Effector memory CD8-positive, alpha-beta T cell (primary cell): ENCODE data around the gene RAB11FIP3.

Source experiments
- ATAC-seq: fragments of 150-1000 bp; cut with Tn5 transposase; replicated peaks from 2 replicates; pipeline ENCODE4 v1.10.0; 2021; ENCODE audit warnings: mild to moderate bottlenecking, moderate library complexity
- DNase-seq, 3 experiments: peaks; one replicate each; pipeline ENCODE4 v3.0.0; 2021
- H3K27ac Mint-ChIP-seq, 2 donors: one replicate each; pipeline ENCODE4 v1.8.0; 2022; ENCODE audit warnings: mild to moderate bottlenecking in 2 of 2, mixed read lengths in 2 of 2, moderate library complexity in 2 of 2
- H3K27me3 Mint-ChIP-seq, 2 donors: one replicate each; pipeline ENCODE4 v1.8.0; 2022; ENCODE audit warnings: mixed read lengths in 2 of 2
- H3K36me3 Mint-ChIP-seq: one replicate; pipeline ENCODE4 v1.8.0; 2022; ENCODE audit warnings: mild to moderate bottlenecking, moderate library complexity, mixed read lengths; ENCODE audit not compliant: insufficient read depth
- H3K4me1 Mint-ChIP-seq, 2 donors: one replicate each; pipeline ENCODE4 v1.8.0; 2022; ENCODE audit warnings: low read depth in 2 of 2, mixed read lengths in 2 of 2
- H3K4me3 Mint-ChIP-seq, 2 donors: one replicate each; pipeline ENCODE4 v1.8.0; 2022; ENCODE audit warnings: mild to moderate bottlenecking in 2 of 2, mixed read lengths in 2 of 2, moderate library complexity in 2 of 2
- H3K9me3 Mint-ChIP-seq, 2 donors: one replicate each; pipeline ENCODE4 v1.8.0; 2022; ENCODE audit warnings: mixed read lengths in 2 of 2

RAB11FIP3 gene

DNA sequence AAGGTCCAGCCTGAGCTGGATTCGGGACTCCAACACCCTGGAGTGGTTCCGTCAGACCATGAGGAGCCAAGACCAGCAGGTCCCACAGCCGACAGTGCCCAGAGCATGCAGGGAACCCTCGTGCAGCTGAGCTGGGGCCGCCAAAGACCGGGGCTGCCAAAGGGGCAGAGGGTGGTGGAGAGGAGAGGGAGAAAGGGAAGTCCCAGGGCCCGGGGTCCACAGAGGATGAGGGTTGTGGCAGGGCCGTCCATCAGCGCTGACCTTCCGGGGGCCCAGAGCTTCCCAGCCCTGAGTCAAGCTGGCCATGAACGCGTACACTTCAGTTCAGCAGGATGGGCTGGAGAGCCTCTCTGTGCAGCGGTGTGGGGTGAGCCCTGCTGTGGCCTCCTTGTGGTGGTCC, 95.4 kb downstream of the RAB11FIP3 start:
- ATAC-seq = no peak
- Mint-ChIP-seq H3K4me3 (no peak overlapping the region), H3K36me3 (peaks cover 18% of the 10 kb centered on the region), H3K27ac (no peak overlapping the region), H3K27me3 (no peaks in the 10 kb centered on the region), H3K4me1 (peaks cover 8 to 10% of the 10 kb centered on the region in 2 donors), H3K9me3 (no peaks in the 10 kb centered on the region)
- DNase-seq = no peak

DNA sequence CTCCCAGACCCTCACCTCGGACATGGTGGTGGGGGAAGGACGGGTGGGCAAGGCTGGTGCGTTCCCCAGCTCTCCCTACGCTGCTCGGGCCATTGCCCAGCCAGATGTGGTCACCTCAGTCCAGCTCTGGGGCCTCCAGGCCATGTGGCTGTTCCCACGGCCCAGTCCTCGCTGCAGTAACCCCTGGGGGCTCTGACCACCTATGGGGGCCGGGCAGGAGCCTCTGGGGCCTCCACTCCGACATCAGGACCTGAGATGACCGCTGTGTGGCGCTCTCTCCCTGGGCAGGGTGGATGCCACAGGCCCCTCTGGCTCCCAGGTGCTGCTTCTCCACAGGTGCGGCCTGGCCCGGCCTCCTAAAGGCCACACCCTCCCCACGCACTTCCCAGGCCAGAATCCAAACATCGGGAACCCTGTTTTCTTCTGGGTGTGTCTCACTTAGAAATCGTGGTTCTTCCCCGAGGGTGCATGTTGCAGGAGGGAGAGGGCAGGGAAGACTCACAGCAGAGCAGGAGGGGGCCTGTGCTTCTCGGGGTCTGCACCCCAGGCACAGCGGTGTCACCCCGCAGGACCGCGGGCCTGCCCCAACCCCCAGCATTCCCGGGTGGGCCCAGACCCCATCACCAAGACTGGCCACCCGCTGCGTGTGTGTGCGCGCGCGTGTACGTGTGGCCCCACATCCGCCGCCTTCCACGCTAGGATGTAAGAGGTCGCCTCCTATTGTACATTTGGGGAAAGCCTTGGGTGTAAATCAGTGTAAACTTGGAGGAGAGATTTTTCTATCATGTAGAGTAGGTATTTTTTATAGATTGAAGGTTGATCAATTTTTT, 96.1 kb downstream of the RAB11FIP3 start:
- H3K27me3 Mint-ChIP-seq = no peaks in the 10 kb centered on the region
- no peak overlapping the region for H3K27ac Mint-ChIP-seq
- H3K9me3 Mint-ChIP-seq = no peaks in the 10 kb centered on the region
- ATAC-seq (no peak), DNase-seq (no peak)
- H3K4me1 Mint-ChIP-seq = peaks cover 12 to 15% of the 10 kb centered on the region in 2 donors
- peaks cover 18% of the 10 kb centered on the region for H3K36me3 Mint-ChIP-seq
- H3K4me3 Mint-ChIP-seq = no peak overlapping the region

DNA sequence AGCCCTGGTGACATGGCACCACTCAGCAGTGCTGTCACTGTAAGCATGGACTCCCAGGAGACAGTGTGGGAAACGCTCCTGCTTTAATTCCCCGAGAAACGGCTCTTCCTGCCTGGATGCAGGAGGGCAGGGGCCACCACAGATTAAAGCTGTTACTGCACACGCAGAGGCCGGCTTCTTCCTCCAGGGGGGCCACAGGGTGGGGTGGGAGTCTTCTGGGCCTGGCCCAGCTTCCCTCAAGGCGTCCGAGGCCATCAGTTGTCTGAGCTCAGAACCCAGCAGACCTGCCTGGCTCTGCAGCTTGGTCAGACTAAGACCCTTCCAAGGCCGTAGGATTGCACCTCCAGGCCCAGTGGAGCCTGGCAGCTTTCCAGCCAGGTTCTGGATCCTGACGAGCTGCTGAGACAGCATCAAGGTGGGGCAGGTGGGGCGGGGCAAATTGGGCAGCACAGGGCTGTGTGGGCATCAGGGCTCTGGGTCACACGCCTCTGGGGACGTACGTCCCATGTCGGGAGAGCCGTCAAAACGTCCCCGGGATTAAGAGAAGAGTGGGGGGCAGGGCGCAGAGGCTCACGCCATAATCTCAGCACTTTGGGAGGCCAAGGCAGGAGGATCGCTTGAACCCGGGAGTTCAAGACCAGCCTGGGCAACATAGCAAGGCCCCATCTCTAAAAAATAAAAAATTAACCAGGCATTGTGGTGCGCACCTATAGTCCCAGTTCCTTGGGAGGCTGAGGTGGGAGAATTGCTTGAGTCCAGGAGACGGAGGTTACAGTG, 97.1 kb downstream of the RAB11FIP3 start:
- Mint-ChIP-seq H3K27ac (no peak overlapping the region), H3K27me3 (no peaks in the 10 kb centered on the region), H3K4me3 (no peak overlapping the region), H3K36me3 (peaks cover 18% of the 10 kb centered on the region), H3K9me3 (no peaks in the 10 kb centered on the region), H3K4me1 (peaks cover 14 to 16% of the 10 kb centered on the region in 2 donors)
- DNase-seq = no peak
- ATAC-seq = no peak

DNA sequence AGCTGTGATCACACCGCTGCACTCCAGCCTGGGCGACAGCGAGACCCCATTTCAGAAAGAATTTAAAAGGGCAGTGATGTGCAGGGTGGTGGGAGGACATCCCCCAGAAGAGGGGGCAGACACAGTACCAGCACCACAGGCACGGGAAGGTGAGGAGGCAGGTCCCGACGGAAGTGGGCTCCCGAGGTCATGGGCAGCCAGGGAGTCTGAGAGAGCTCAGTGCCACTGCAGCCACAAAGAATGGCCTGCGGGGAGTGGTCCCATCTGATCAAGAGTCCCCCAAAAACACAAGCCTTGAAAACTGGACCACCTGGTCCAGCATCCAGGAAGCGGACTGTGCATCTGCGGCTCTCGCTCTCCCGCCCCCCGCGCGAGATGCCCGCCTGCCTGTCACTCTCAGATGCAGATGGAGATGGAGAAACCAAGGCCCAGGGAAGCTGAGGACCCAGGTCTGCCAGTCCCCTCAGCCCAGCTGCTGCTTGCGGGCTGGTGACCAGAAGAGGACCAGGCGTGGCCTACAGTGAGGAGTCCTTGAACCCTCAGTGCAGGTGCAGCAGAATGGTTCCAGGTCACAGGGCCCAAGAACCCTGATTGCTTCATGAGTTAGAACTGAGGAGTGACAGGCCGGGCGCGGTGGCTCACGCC, 97.8 kb downstream of the RAB11FIP3 start:
- H3K36me3 Mint-ChIP-seq = peaks cover 18% of the 10 kb centered on the region
- peak overlapping the region; percentile 52 to 70 for H3K27ac Mint-ChIP-seq
- H3K4me3 Mint-ChIP-seq = no peak overlapping the region
- H3K9me3 Mint-ChIP-seq = no peaks in the 10 kb centered on the region
- H3K27me3 Mint-ChIP-seq = no peaks in the 10 kb centered on the region
- H3K4me1 Mint-ChIP-seq = peaks cover 14 to 16% of the 10 kb centered on the region in 2 donors
- DNase-seq = no peak
- no peak for ATAC-seq

DNA sequence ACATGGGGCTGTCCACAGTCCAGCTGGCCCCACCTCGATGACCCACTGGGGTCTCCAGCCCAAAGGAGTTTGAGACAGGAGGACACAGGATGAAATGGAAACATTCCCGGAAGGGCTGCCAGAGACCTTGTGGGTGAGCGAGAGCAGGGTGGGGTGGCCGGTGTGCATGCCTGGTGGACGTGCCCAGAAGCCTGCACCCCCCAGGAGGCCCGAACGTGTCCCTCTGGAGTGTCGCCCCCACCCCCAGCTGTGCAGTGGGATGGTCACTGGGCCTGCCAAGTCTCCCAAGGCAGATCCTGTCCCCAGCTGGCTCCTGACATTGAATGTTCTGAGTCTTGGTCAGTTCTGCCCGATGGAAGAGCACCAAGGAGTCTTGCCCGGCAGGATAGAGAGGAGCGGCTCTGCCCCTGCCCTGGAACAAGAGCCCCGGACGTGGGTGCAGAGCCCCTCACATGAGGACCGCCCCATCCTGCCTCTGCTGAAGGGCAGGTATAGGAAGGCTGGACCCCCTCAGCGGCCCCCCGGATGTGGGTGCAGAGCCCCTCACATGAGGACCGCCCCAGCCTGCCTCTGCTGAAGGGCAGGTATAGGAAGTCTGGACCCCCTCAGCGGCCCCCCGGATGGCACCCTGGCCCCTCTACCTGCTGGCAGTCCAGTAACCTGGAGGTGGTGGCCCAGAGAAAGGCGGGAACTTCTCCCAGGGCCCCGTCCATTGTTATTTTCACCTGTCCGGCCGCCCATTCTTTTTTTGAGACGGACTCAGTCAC, 99.0 kb downstream of the RAB11FIP3 start:
- ATAC-seq (no peak), DNase-seq (no peak)
- H3K4me3 Mint-ChIP-seq = peak overlapping the region in 1 of 2 donors; percentile 74
- peak overlapping the region; percentile 52 to 89 for H3K27ac Mint-ChIP-seq
- peaks cover 23 to 24% of the 10 kb centered on the region in 2 donors for H3K4me1 Mint-ChIP-seq
- no peaks in the 10 kb centered on the region for H3K27me3 Mint-ChIP-seq
- H3K9me3 Mint-ChIP-seq = no peaks in the 10 kb centered on the region
- H3K36me3 Mint-ChIP-seq = peaks cover 21% of the 10 kb centered on the region

DNA sequence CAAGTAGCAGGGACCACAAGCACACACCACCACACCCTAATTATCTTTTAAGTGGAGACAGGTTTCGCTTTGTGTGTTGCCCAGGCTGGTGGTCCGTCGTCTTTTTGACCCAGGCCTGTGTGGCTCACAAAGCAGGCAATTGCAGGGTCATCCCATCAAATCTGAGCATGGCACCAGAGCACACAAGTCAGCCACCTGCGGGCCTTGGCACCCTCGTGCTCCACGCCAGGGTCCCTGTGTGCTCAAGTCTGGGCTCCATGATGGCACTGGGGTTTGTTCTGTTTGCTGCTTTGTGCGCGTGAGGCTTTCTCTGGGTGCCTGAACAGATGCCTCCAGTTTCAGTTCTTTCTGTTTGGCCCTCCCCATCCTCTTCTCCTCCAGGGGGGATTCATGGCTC, 99.7 kb downstream of the RAB11FIP3 start:
- Mint-ChIP-seq H3K4me1 (peaks cover 26 to 28% of the 10 kb centered on the region in 2 donors), H3K36me3 (peaks cover 21% of the 10 kb centered on the region), H3K27ac (peak overlapping the region; percentile 89 to 92), H3K4me3 (peak overlapping the region; percentile 74 to 78), H3K27me3 (no peaks in the 10 kb centered on the region), H3K9me3 (no peaks in the 10 kb centered on the region)
- ATAC-seq (no peak), DNase-seq (no peak)

DNA sequence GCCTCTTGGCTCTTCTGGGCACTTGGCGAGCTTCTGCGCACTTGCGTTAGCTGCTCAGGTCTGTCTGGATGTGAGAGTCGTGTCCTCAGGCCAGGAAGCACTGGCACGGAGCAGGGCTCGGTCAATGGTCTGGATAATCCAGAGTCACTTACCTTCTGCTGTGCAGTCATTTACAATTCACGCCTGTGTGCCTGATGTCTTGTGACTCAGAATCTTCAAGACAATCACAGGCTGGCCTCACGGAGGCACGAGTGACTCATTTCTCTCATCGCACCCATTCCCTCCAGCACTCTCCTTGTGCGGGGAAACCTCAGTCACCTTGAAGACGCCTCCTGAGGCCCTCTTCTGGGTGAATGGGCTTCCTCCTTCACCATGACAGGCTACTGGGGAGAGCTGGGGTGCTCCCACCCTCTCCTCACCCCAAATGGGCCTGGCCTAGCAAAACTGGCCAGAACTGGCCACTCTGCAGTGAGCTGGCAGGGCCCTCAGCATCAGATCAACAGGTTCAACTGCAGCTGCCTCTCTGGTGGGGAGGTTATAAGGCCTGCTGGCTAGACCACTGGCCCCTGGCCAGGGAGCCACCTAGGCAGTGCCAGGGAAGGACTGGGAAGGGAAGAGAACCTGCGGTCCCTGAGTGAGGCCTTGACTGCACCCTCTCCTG, 100.2 kb downstream of the RAB11FIP3 start:
- Mint-ChIP-seq H3K27me3 (no peaks in the 10 kb centered on the region), H3K9me3 (no peaks in the 10 kb centered on the region), H3K4me3 (peak overlapping the region; percentile 74 to 78), H3K4me1 (peaks cover 30 to 34% of the 10 kb centered on the region in 2 donors), H3K36me3 (peaks cover 25% of the 10 kb centered on the region), H3K27ac (peak overlapping the region; percentile 89 to 92)
- DNase-seq (peak; percentile 30 to 45 (median 38)), ATAC-seq (peak; percentile 21)

DNA sequence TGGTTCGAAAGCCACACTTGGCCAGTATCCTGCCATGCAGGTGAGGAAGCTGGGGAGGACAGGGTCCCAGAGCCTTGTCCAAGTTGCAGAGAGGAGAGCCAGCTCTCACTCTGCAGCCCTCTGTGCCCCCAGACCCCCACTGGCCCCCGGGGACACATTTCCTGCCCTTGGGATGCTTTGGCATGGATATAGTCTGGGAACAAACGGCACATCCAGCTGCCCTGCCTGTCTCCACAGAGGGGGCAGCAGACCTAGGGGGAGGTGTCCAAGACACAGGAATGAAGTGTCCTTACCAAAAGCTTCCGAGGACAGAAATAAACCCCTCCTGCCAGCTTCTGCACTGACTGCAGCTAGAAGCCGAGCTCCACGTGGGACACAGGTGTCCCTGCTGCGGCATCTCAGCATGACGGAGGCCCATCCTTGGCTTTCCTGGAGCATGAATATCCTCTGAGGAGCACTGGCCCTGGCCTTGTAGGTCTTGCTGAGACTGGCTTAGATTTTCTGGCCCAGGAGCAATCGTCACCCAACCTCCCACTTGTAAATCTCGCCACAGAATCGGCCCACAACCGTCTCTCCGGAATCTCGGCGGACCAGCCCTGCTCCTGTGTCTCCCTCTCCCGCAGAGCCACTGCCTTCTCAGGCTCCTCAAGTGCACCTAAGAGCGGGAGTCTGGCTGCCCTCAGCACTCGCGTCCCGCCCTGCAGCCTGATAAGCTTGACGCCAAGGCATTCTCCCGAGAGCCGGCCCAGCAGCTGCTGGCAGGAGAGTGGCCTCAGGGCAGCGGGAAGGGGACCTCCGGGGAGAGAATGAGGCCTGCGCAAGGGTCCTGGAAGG, 100.9 kb downstream of the RAB11FIP3 start:
- DNase-seq (no peak), ATAC-seq (no peak)
- Mint-ChIP-seq H3K9me3 (no peaks in the 10 kb centered on the region), H3K4me1 (peaks cover 30 to 35% of the 10 kb centered on the region in 2 donors), H3K4me3 (peak overlapping the region; percentile 74 to 78), H3K36me3 (peaks cover 25% of the 10 kb centered on the region), H3K27me3 (no peaks in the 10 kb centered on the region), H3K27ac (peak overlapping the region; percentile 89 to 92)

DNA sequence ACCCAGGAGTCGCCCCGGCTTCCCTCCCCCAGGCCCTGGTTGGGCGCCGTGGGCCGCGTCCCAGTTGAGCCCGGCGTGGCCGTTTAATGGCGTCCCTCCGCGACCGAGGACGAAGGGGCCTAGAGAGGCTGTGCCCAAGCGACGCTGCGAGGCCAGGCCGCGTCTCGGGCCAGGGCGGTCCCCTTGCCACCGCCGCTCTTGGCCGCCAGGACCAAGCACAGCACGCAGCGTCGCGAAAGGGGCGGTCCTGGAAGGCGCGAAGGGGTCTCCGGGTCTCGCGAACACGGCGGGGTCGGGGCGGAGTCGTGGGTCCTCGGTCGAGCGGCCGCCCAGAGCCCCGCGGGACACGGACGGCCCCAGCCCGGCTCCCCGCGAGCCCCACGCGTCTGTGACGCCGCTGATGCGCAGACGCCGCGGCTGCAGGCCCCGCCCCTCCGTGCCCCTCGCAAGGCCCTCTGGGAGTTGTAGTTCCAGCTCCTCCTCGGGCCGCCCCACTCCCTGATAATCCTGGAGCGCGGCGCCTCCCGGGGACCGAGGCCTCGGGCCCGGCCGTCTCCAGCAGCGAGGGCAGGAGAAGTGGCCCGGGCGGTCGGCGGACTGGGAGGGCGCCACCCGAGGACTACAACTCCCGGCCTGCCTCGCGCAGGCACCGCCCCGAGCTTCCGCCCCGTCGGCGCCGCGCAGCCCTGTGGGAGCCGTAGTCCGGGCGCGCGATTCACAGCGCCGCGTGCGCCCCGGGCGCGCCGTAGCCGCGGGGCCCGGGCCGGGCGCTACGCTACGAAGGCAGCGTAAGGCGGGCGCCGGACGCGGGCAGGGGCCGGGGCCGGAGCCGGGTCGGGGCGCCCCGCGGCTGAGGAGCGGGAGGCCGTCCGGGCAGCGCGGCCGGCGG, 101.8 kb downstream of the RAB11FIP3 start, which contains the start of gene CAPN15:
Gene CAPN15 (plus strand): TSS at position 698 of the 889 bp plus-strand sequence. CDS start 19,127 bp downstream, outside the sequence.
- Mint-ChIP-seq H3K4me3 (peak within 1 kb of the TSS; percentile 91 to 95), H3K27ac (peak within 1 kb of the TSS; percentile 92), H3K36me3 (peaks cover 25% of the 10 kb centered on the region), H3K9me3 (no peaks in the 10 kb centered on the region), H3K4me1 (peaks cover 30 to 35% of the 10 kb centered on the region in 2 donors), H3K27me3 (no peaks in the 10 kb centered on the region)
- peak; percentile 78 for ATAC-seq
- DNase-seq = peak; percentile 80 to 85 (median 80)

DNA sequence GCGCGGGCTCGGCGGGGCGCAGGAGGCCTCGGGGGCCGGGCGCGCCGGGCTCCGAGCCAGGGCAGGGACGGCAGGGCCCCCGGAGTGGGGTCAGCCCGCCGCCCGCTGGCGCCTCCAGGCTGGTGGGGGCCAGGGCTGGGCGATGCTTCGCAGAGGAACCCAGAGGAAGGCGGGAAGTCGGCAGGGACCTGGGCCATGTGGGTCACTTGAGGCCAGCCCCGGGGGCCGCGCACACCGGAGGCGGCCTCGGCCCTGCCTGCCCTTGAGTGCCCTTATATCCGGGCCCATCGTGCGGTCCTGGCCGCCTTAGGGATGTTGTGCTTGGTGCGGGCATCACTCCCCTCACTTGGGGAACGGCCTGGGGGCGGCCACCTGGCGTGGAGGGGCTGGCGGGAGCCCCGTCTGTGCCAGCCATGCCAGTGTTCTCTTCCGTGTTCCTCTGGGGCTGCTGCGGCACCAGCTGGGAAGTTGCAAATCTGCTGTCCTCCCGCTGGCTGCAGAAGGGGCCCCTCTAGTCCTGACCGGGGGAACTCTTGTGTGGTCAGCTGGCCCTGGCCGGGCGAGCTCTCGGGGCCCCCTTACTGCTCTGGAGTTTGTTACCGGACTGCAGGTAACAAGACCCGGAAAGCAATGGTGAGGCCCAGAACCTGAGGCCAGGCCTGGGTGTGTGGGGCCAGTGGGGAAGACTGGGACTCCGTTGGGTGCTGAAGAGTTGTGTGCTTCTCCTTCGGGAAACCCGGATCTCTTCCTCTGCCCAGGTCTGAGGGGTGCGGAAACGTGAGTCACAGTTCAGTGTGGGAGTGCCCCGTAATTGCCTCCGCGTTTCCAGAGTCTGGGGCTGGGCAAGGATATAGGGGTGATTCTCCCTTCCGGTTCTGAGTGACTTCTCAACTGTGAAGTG, 102.9 kb downstream of the RAB11FIP3 start:
- Mint-ChIP-seq H3K27me3 (no peaks in the 10 kb centered on the region), H3K4me1 (peaks cover 30 to 37% of the 10 kb centered on the region in 2 donors), H3K4me3 (peak overlapping the region; percentile 91 to 95), H3K27ac (peak overlapping the region; percentile 90 to 92), H3K36me3 (peaks cover 19% of the 10 kb centered on the region), H3K9me3 (no peaks in the 10 kb centered on the region)
- ATAC-seq (peak; percentile 3), DNase-seq (peak in 2 of 3 experiments; percentile 12 to 39)
